Measurements from ENCODE around the gene FAM171A1. TPM values are rescaled to one million over a fixed set of nuclear protein-coding genes. Genes with fewer than 3 reads are reported as not detected.

The FAM171A1 gene
- total and polyA plus RNA-seq, 2 experiments from 2014 or later: 38.9 to 41.5 TPM

- no peak for TF ChIP-seq CTCF (IDR thresholded peaks at IDR 0.05; ENCODE audit: low read depth, low read length)
- Histone ChIP-seq H3K27me3 (no peaks in the 10 kb centered on the region), H3K4me3 (no peak overlapping the region), H3K36me3 (no peaks in the 10 kb centered on the region), H3K27ac (no peak overlapping the region), H3K9me3 (ENCODE audit: low read depth) (no peaks in the 10 kb centered on the region), H3K4me1 (ENCODE audit: low read depth) (no peaks in the 10 kb centered on the region)
- no peak for DNase-seq (ENCODE audit: low read depth in 1 of 2, low spot score in 1 of 2)
Observed at GRCh38 chr10:15175587-15175986, 195.5 kb downstream of the FAM171A1 start.

- peaks cover 5% of the 10 kb centered on the region for H3K4me1 ChIP-seq (ENCODE audit: low read depth)
Observed at GRCh38 chr10:15172306-15172840, 198.7 kb downstream of the FAM171A1 start.

GRCh38 chr10:15169555-15170401, 201.3 kb downstream of the FAM171A1 start:
- Histone ChIP-seq H3K9me3 (ENCODE audit: low read depth) (no peaks in the 10 kb centered on the region), H3K36me3 (no peaks in the 10 kb centered on the region), H3K27me3 (no peaks in the 10 kb centered on the region), H3K4me3 (no peak overlapping the region), H3K4me1 (ENCODE audit: low read depth) (peaks cover 11% of the 10 kb centered on the region), H3K27ac (no peak overlapping the region)
- no peak for TF ChIP-seq CTCF (IDR thresholded peaks at IDR 0.05; ENCODE audit: low read depth, low read length)
- DNase-seq (ENCODE audit: low read depth in 1 of 2, low spot score in 1 of 2): peak in 1 of 2 donors; percentile 12

More at GRCh38 chr10:15172306-15172840, 198.7 kb downstream of the FAM171A1 start:
- Histone ChIP-seq H3K36me3 (no peaks in the 10 kb centered on the region), H3K4me3 (no peak overlapping the region), H3K27ac (no peak overlapping the region), H3K27me3 (no peaks in the 10 kb centered on the region), H3K9me3 (ENCODE audit: low read depth) (no peaks in the 10 kb centered on the region)
- no peak for TF ChIP-seq CTCF (IDR thresholded peaks at IDR 0.05; ENCODE audit: low read depth, low read length)
- DNase-seq (ENCODE audit: low read depth in 1 of 2, low spot score in 1 of 2): no peak

- Histone ChIP-seq H3K36me3 (no peaks in the 10 kb centered on the region), H3K4me3 (no peak overlapping the region), H3K27me3 (no peaks in the 10 kb centered on the region), H3K9me3 (ENCODE audit: low read depth) (no peaks in the 10 kb centered on the region), H3K4me1 (ENCODE audit: low read depth) (peaks cover 11% of the 10 kb centered on the region), H3K27ac (no peak overlapping the region)
- peak; percentile 98 to 99 for DNase-seq (ENCODE audit: low read depth in 1 of 2, low spot score in 1 of 2)
- no peak for TF ChIP-seq CTCF (IDR thresholded peaks at IDR 0.05; ENCODE audit: low read depth, low read length)
Observed at GRCh38 chr10:15168786-15169554, 202.1 kb downstream of the FAM171A1 start.

GRCh38 chr10:15168291-15168785, 202.8 kb downstream of the FAM171A1 start, which contains the start of gene NMT2:
TSS of gene NMT2 (minus strand) at chr10:15168693. CDS start at chr10:15168612, 81 bp downstream.
- Histone ChIP-seq H3K4me3 (peak within 1 kb of the TSS; percentile 63), H3K9me3 (ENCODE audit: low read depth) (no peaks in the 10 kb centered on the region), H3K27ac (peak within 1 kb of the TSS; percentile 71), H3K4me1 (ENCODE audit: low read depth) (peaks cover 11% of the 10 kb centered on the region), H3K27me3 (no peaks in the 10 kb centered on the region), H3K36me3 (no peaks in the 10 kb centered on the region)
- peak; percentile 39 for TF ChIP-seq CTCF (IDR thresholded peaks at IDR 0.05; ENCODE audit: low read depth, low read length)
- peak in 1 of 2 donors; percentile 94 for DNase-seq (ENCODE audit: low read depth in 1 of 2, low spot score in 1 of 2)
